Mammary epithelial cell (primary cell): ENCODE data around the gene SMC4.

Experiments used
- EZH2 ChIP-seq: IDR thresholded peaks from 2 replicates; pipeline ENCODE4 v1.6.1; 2012; ENCODE audit warnings: low read length, inconsistent platforms, borderline replicate concordance
- TF ChIP-seq, protein P1 (sequence below), 2 donors: IDR thresholded peaks in 1 of 2; conservative IDR thresholded peaks in 1 of 2; 2 replicates each; pipeline ENCODE4 v1.5.1; 2011 to 2012; ENCODE audit warnings: inconsistent platforms in 2 of 2, low read length in 2 of 2, mild to moderate bottlenecking in 2 of 2, control low read depth in 1 of 2, low read depth in 1 of 2; ENCODE audit not compliant: insufficient read depth in 1 of 2; ENCODE audit errors: extremely low read depth in 1 of 2

- TF ChIP-seq, protein P1, sequence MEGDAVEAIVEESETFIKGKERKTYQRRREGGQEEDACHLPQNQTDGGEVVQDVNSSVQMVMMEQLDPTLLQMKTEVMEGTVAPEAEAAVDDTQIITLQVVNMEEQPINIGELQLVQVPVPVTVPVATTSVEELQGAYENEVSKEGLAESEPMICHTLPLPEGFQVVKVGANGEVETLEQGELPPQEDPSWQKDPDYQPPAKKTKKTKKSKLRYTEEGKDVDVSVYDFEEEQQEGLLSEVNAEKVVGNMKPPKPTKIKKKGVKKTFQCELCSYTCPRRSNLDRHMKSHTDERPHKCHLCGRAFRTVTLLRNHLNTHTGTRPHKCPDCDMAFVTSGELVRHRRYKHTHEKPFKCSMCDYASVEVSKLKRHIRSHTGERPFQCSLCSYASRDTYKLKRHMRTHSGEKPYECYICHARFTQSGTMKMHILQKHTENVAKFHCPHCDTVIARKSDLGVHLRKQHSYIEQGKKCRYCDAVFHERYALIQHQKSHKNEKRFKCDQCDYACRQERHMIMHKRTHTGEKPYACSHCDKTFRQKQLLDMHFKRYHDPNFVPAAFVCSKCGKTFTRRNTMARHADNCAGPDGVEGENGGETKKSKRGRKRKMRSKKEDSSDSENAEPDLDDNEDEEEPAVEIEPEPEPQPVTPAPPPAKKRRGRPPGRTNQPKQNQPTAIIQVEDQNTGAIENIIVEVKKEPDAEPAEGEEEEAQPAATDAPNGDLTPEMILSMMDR (conservative IDR thresholded peaks at IDR 0.05 in 1 of 2, IDR thresholded peaks at IDR 0.05 in 1 of 2; ENCODE audit: extremely low read depth in 1 of 2, insufficient read depth in 1 of 2, low read depth in 1 of 2, low read length in 2 of 2): no peak
- TF ChIP-seq EZH2: no peak
Observed at GRCh38 chr3:160435095-160435494, 35.6 kb downstream of the SMC4 start.
